GM18517 (cell line): ENCODE data around the gene RIT2.

Experiments used
- ATAC-seq: cut with Tn5 transposase; IDR thresholded peaks from one replicate; pipeline ENCODE4 v1.9.1; 2021; ENCODE audit warnings: mild to moderate bottlenecking, moderate library complexity; ENCODE audit not compliant: unreplicated experiment

The RIT2 gene

DNA sequence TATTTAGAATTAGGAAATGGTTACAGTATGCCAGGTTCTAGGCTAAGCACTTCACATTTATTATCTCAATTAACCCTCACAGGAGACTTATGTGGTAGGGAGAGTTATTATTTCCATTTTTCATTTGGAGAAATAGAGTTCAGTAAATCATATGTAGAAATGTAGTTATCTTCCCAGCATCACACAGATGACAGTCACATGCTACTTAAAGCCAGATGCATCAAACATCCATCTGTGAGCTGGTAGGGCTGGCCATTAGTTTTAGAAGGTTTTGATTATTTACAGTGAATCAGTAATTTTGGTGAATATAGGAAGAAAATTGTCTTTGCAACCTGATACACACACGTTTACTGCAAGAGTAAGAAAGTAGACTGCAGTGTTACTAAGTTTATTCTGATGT lies 97.9 kb downstream of the RIT2 start:
- no peak for ATAC-seq

DNA sequence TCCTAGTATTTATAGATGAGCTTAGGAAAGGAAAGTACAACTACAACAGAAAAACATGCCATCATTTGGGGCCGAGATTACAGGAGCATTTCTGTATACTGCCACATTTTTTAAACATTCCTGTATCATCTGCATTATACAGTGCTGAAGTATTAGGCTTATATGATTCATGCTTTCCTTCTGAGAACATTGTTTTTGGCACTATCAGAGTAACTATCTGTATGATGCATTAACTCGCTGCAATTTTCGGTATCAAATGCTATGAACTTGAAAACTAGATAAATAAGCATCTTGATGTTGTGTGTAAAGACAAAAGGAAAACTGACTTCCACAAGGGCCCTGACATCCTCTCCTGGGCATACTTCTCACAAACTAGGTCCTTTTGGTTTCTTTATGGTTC lies 102.0 kb downstream of the RIT2 start:
- no peak for ATAC-seq

DNA sequence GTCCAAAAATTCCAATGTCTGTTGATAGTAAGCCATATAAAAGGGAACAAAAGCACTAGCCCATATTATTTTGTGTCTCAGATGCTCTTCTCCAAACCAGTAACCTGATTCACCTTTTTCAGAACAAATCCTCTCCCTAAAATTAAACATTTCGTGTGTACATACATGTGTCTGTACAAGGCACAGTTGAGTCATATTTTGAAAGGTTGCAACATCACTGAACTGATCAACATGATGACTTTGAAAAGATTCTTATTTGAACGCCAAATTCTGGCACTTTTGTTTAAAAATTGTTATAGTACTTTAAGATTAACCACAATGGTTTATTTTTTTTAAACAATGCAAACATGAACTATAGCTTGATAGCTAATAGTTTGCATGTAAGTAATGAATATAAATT lies 102.5 kb downstream of the RIT2 start:
- ATAC-seq = no peak

DNA sequence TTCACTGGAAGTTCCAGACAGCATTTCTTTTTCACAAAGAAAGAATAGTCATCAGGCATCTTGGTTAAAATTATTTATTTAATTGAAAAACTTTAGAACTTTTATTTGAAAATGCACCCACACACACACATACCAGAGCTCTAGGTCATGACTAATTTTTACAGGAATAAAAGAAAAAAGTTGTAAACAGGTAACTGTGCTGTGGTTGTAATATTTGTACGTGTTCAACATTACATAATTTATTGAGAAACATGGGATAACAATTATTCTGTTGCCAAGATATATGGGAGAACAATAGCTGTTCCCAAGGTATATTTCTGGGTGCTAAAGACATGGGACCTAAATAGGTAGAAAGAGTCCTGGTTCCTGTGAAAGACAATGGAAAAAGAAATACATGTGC lies 104.9 kb downstream of the RIT2 start:
- ATAC-seq = no peak

DNA sequence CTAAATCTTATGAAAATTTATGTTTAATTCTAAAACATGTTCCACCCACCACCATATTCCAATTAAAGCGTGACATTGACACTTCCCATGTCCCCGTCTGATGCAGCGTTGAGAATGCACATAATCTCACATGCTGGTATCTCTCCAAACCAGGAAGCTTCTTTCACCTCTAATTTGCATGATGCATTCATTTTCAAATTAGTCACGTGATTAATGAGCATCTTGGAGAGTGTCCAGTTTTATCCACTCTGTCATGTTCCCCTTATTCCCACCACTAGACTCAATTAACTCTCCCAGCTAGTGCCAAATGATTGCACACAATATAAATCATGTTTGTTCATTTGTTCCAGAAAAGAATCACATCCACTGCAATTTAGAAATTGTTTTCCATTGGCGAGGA lies 105.8 kb downstream of the RIT2 start:
- no peak for ATAC-seq

DNA sequence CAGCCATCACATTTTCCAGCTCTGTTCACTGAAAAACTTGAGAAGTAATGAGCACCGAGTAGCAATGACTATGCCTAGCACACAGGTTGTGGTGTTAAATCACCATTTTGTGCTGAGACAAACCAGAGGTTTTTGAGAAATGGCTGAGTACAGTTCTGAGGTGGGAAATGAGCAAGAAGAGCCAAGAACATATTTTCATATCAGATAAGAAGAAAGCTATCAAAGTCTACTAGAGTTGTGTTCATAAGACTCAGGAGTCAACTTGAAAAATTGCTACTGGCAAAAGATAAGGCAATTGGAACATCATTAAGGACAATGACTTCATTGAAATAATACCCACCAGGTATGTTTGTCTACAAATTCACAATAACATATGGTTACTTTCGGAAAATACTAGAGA lies 108.1 kb downstream of the RIT2 start:
- ATAC-seq = no peak

DNA sequence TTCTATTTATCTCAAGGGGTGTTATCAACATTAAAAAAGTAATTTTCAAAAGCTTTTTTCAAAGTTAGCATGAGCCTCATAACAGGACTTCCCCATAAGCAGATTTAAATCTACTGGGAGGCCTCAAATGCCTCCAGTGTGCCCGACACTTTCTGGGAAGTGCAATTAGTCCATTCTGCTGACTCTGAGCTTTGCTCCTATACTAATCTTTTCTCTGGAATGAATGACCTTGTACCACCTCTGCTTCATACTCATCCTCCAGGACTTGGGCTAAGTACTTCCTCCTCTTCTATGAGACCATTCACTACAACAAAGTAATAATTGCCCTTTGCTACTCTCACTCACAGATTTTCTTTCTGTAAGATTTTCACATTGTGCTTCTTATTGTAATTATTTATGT lies 111.1 kb downstream of the RIT2 start:
- ATAC-seq = no peak

DNA sequence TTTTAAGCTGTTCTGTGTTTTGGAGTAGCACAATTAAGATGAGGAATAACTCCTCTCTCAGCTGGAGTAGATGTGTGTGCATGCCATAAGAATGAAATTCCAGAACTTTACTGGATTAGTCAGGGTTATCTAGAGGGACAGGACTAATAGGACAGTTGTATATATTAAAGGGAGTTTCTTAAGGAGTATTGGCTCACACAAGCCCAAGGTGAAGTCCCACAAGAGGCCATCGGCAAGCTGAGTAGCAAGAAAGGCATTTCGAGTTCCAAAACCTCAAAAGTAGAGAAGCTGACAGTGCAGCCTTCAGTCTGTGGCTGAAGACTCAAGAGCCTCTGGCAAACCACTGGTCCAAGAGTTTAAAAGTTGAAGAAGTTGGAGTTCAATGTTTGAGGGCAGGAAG lies 113.7 kb downstream of the RIT2 start:
- ATAC-seq = no peak

DNA sequence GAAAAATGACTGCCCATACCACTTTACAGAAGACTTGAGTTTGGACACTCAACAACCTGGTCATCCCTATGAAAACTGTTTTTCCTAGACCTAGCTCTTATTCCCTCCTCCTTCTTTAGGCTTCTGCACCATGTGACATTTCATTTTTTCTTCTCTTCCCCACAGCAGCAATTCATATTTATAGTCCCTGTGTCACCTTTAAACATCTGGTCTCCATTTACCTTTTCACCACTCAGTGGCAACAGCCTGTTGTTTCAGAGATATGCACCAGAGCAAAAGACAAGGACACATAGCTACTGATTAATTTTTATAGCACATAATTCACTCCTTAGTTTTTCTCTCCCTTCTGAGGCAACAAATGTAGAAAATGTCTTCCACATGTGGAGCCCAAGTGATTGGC lies 118.7 kb downstream of the RIT2 start:
- no peak for ATAC-seq

DNA sequence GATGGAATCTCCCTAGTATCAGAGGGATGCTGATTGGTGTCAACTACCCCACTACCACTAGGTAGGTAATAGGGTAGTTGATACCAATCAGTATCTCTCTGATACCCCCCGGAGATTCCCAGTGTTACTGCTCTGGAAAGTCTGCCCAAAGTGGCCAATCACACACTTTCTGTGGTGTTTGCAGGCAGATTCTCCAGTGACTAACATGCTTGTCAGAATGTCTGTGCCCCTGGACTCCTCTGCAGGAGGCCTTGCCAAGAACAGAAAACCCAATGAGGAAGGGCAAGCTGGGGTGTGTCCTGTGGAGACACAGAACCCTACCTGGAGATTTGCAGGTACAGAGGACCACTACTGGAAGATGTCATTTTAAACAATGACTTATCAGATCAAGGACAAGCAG lies 135.1 kb downstream of the RIT2 start:
- ATAC-seq = no peak

DNA sequence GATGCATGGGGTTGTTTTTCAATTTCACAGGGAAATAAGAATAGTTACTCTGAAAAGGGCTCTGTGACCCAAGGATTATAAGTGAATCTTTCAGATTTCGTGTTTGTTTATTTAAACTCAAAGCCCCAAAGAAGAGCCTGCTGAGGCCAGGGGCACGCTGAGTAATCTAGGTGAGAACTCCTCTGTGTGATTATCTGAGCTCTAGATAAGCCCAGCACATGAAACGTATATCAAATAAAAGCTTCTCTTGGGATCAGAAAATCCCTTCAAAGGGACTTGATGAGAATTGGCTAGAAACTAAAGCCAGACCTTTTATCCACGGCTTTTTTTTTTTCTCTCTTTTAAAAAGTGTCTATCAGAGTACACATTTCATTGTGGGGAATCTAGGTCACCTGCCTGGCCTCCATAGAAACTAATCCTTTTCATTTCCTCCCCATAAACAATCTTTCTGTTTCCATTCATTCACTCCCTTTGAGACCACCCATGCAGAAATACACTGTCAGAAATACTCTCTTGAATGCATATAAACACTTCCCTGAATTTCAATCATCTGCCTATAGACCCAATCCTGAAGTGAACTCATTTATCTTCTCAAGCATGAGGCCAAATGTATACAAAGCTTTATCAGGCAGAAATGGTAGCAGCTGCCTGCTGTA lies 137.4 kb downstream of the RIT2 start:
- ATAC-seq = no peak

DNA sequence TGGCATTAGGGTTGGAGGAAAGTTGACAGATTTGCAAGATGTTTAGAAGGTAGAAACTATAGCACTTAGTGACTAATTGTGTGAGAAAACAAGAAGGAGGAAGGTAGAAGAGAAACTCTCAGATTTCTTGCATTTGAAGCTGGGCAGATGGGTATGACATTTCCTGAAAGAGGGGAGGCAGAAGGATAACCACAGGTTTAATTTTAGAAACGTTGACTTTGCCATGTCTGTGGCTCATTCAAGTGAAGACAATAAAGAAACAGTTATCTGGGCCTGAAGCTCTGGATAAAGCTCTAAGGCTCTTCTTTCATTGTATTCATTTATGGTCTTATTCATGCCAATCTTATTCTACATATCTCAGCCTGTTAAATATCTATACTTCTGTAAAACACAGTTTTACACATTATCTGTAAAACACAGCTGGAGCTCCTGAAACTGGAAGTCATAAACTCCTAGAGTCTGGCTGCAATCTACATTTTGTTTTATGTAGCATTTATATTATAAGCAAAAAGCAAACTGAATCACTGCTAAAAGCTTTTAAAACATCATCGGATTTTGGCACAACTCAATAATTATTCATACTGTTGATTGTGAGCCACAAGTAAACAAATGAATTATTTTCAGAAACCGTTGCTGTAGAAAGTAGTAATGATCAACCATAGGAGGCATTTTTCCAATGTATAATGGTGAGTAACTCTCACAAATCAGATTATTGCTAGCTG lies 138.5 kb downstream of the RIT2 start:
- ATAC-seq = no peak

DNA sequence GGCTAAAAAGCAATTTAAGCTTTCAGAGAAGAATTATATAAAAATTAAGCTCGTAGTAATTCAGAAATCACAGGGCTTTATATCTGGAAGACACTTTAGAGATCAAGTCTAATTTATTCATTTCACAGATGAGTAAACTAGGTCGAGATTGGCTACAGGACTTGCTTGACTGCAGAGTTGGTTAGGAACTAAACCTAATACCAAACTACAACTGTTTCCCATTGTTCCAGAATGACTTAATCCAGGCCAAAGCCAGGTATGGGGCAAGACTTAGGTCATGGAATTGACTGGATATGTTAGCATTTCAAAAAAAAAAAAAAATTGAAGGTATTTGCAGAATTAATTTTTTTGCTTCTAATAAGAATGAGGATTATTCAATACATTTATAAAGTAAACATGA lies 146.1 kb downstream of the RIT2 start:
- no peak for ATAC-seq

DNA sequence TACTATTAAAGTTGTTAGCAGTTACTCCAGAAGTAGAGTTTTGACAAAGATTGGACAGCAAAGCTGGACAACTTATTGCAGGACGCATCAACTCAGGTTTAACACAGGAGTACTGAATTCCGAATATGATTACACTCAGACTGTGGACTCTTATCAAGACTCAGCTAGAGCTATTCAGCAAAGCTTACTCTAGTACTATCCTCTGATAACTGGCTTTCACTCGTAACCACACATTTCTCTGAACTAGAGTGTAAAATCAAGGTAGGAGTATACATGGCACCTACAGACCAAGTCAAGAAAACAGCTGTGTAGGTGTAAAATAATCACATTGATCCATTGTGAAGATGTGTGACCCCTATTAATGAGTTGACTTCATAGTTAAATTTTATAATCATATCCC lies 154.2 kb downstream of the RIT2 start:
- no peak for ATAC-seq

DNA sequence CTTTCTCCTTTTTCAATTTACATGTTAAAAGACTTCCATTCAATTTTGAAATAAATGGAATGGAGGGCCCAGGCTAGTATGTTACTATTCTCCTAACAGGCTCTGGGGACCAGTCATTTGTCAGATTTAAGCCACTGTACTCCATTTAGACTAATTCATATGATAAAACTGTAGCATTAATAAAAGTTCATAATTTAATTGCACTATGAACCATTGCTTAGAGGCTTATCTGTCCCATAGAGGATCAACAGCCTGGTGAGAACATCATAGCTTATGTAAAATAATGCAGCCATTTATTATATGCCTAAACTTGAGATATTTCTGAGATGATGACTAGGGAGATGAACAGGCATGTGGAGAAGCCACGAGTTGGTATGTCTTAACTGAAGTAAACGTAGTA lies 156.0 kb downstream of the RIT2 start:
- no peak for ATAC-seq

DNA sequence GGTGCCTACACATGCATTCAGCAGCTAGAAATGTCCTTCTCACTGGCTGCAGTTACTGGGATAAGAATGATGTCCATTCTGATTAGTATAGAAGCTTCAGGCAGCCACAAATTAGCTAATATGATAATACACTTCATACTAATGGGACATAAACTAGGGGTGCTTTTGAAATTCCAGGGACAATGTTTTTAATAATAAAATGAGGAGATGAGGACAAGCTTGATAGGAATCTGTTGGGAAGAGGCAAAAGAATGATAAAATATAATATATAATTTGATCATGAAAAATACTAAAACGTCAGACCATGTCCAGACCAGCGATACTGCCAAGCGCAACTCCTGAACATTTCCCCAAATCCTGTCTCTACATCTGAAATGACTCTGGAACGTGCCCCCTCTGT lies 157.1 kb downstream of the RIT2 start:
- ATAC-seq = no peak

DNA sequence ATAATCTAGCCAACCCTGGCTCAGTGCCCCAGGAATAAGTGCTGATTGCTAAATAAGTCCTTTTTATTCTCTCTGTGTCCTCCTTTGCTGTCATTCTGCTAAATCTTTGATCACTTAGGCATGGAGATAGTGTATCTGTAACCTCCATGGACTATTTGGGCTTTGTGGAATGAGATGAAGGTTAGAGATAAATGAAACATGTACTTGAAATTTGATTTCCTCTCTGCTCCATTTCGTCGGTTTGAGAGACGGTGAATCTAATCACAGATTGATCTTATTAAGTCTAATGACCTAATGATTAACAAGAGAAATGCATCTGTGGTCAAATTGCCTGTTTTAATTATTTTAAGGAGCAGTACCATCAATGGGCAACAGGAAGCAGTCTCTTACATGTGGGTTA lies 159.2 kb downstream of the RIT2 start:
- no peak for ATAC-seq

DNA sequence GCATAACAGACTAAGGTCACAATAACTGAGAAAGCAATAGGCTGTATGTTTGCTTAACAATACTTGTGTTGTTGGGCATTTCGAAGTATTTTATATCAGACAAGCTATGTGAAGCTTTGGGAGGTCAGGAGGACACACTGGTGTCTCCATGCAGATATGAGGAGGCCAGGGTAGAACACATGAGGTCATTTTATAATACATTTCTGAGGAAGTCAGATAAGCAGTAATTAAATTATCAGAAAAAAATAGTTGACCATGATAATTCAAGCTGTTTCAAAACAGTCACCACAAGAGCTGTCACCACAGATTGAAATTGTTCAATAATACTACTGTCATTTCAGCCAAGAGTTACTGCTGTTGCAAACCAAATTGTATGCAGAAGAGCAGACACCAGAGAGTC lies 160.6 kb downstream of the RIT2 start:
- ATAC-seq = no peak

DNA sequence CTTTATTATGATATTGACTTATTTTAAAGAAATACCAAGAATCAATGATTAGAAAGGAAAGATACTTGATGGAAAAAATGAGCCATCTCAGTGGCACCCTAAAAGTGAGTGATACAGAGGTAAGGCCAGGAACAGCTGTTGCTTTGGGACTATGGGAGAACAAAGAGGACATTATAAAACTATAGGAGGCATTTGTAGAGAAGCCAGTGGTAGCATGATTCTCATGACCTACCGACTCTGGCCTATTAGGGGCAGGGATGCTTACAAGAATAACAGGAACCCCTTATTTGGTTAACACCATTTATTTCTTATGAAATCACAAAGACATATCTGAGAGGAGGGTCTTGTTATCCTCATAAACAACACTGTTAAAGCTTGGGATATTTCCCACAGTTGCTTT lies 162.2 kb downstream of the RIT2 start:
- no peak for ATAC-seq

DNA sequence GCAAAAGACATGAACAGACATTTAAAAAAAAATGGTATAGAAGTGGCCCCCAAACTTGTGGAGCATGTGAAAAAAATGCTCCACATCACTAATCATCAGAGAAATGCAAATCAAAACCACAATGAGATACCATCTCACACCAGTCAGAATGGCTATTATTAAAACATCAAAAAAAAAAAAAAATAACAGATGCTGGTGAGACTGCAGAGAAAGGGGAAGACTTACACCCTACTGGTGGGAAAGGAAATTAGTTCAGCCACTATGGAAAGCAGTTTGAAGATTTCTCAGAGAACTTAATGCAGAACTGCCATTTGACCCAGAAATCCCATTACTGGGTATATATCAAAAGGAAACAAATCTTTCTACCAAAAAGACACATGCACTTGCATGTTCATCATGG lies 164.8 kb downstream of the RIT2 start:
- no peak for ATAC-seq

DNA sequence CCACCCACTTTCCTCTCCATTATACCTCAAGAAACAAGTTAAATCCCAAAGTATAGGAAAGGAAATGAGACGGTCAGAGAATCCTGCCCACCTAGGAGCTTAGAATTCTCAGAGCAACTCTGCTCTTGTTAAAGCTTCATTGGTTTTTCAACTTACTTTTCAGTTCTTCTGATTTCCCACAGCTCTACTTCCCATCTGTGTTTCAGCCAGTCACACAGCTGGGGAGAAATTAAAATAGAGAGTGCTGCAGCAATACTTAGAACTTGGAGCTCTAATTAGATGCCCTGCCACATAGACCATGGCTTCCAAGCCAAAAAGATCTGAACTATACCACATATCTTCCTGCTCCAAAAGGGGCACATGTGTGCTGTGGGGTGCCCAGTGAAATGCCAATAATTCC lies 166.7 kb downstream of the RIT2 start:
- no peak for ATAC-seq

DNA sequence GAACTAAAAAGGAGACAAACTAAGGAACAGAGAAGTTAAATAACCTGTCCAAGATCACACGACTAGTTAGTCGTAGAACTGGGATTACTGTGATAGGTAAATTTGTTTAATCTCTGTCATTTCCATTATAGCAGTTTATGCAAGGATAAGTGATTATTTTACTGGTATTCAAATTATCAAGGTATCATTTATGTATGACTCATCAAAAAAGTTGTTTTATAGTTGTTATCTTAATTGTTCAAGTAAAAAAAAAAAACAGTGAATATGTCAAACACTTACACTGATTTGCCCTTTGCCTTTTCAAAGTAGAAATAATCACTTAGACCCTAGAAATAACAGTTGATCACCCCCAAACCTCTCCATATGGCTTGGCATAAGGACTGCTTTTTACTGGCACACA lies 173.6 kb downstream of the RIT2 start:
- no peak for ATAC-seq

DNA sequence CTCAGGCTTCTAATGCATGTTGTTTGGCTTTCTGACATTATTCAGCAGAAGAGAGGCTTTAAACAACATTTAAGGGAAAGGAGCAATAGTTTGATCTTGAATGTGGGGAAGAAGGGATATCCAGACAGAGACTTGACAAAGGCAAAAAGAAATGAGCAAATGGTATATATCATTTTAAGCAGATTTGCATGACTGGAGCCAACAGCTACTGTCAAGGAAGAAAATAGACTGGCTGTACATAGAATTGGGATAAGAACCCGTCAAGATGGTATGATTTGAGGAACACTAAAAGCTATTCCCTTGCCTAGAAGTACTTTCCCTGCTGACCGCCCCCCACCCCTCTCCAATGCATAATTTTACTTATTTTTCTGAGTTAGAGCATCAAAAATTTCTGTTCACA lies 174.5 kb downstream of the RIT2 start:
- ATAC-seq = no peak
